Calu3 (cell line): ENCODE measurements around the gene SPART. TPM values are rescaled to one million over a fixed set of nuclear protein-coding genes. Genes with fewer than 3 reads are reported as not detected.
"Not testable (repeated sequence)": the region's sequence is repeated elsewhere in the genome, so short reads cannot be mapped to it uniquely, and the experiment has no call there.

ENCODE experiments used
- BruUV-seq: library from RNA; stranded (reverse); fragments of 400-500 nt; replicated peaks from 2 replicates; lab custom pipeline; 2021; lab: Mats Ljungman, UMichigan
- CTCF ChIA-PET: fragments of 300-600 bp; sonication (Branson Sonifier 250); formaldehyde crosslinking; loops from one replicate; lab custom pipeline; 2022; ENCODE audit warnings: antibody characterized with exemption; lab: Charles Lee
- DNase-seq: peaks from one replicate; pipeline ENCODE4 v3.0.0; 2022
- H3K27ac Mint-ChIP-seq: one replicate; pipeline ENCODE4 v1.8.0; 2022; ENCODE audit warnings: mixed read lengths; ENCODE audit not compliant: unreplicated experiment
- H3K27me3 Mint-ChIP-seq: one replicate; pipeline ENCODE4 v1.8.0; 2022; ENCODE audit warnings: mixed read lengths; ENCODE audit not compliant: unreplicated experiment
- H3K36me3 Mint-ChIP-seq: one replicate; pipeline ENCODE4 v1.8.0; 2022; ENCODE audit warnings: mild to moderate bottlenecking, moderate library complexity, mixed read lengths; ENCODE audit not compliant: insufficient read depth, unreplicated experiment
- H3K4me1 Mint-ChIP-seq: one replicate; pipeline ENCODE4 v1.8.0; 2022; ENCODE audit warnings: mild to moderate bottlenecking, low read depth, mixed read lengths; ENCODE audit not compliant: unreplicated experiment
- H3K4me3 Mint-ChIP-seq: one replicate; pipeline ENCODE4 v1.8.0; 2022; ENCODE audit warnings: mild to moderate bottlenecking, low read depth, moderate library complexity, mixed read lengths; ENCODE audit not compliant: unreplicated experiment
- H3K9me3 Mint-ChIP-seq: one replicate; pipeline ENCODE4 v1.8.0; 2022; ENCODE audit warnings: low read depth, mixed read lengths; ENCODE audit not compliant: unreplicated experiment
- intact Hi-C: fragments of 100-400 bp; cut with micrococcal nuclease; formaldehyde crosslinking; loops from one replicate; pipeline ENCODE4 v1.10.0; 2022; ENCODE audit not compliant: unreplicated experiment
- total RNA-seq: library from RNA; stranded (reverse); gene quantifications from 2 replicates; pipeline ENCODE4 v1.2.3, GENCODE V29; 2022
- TF ChIP-seq, protein P1 (sequence below): fragments of 200-600 bp; IDR thresholded peaks from one replicate; pipeline ENCODE4 v1.8.0; 2022; ENCODE audit warnings: antibody characterized with exemption; ENCODE audit not compliant: unreplicated experiment

SPART gene
- total RNA-seq, 1 experiment from 2014 or later: not detected

GRCh38 chr13:36332986-36333385, 13.2 kb downstream of the SPART start:
- H3K27ac Mint-ChIP-seq: no peak overlapping the region
- no TSS peak for BruUV-seq
- no peaks in the 10 kb centered on the region for H3K36me3 Mint-ChIP-seq
- CTCF ChIA-PET: no interaction called here
- intact Hi-C loops: no loop called here
- no peaks in the 10 kb centered on the region for H3K9me3 Mint-ChIP-seq
- DNase-seq: no peak
- H3K4me1 Mint-ChIP-seq: no peaks in the 10 kb centered on the region
- TF ChIP-seq, protein P1, sequence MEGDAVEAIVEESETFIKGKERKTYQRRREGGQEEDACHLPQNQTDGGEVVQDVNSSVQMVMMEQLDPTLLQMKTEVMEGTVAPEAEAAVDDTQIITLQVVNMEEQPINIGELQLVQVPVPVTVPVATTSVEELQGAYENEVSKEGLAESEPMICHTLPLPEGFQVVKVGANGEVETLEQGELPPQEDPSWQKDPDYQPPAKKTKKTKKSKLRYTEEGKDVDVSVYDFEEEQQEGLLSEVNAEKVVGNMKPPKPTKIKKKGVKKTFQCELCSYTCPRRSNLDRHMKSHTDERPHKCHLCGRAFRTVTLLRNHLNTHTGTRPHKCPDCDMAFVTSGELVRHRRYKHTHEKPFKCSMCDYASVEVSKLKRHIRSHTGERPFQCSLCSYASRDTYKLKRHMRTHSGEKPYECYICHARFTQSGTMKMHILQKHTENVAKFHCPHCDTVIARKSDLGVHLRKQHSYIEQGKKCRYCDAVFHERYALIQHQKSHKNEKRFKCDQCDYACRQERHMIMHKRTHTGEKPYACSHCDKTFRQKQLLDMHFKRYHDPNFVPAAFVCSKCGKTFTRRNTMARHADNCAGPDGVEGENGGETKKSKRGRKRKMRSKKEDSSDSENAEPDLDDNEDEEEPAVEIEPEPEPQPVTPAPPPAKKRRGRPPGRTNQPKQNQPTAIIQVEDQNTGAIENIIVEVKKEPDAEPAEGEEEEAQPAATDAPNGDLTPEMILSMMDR: no peak
- H3K27me3 Mint-ChIP-seq: no peaks in the 10 kb centered on the region
- H3K4me3 Mint-ChIP-seq: no peak overlapping the region

DNA sequence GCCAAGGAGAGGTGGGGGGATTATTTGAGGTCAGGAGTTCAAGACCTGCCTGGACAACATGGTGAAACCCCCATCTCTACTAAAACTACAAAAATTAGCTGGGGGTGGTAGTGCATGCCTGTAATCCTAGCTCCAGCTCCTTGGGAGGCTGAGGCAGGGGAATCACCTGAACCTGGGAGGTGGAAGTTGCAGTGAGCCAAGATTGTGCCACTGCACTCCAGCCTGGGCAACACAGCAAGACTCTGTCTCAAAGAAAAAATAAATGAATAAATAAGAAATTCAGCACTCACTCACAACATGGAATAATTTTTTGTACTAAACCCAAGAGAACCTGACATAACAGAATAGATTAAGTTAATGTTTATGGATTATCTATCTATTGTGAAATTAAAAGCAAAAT, 13.9 kb downstream of the SPART start:
- H3K27me3 Mint-ChIP-seq, DNase-seq, BruUV-seq, H3K27ac Mint-ChIP-seq, H3K36me3 Mint-ChIP-seq, intact Hi-C loops, H3K4me3 Mint-ChIP-seq, H3K4me1 Mint-ChIP-seq, H3K9me3 Mint-ChIP-seq, CTCF ChIA-PET: not testable (repeated sequence)

DNA sequence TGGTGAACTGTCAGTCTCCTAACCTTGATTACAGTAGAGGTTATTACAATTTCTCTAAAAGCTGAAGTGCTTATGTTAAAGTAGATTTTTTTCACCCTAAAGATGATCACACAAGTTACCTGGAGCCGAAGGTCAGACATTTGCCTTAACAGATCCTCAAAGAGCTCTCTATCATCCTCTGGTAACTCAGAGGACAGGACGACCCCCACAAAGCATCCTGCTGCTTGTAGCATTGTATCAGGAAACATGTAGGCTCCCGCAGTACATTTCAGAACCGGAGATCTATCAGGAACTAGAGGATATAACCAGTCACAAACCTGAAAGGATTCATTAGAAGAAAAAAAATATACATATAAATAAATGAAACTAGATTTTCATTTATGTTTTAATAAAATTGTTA, 14.9 kb downstream of the SPART start:
- Mint-ChIP-seq H3K9me3 (no peaks in the 10 kb centered on the region), H3K4me1 (no peaks in the 10 kb centered on the region), H3K27me3 (no peaks in the 10 kb centered on the region), H3K36me3 (no peaks in the 10 kb centered on the region), H3K27ac (no peak overlapping the region), H3K4me3 (no peak overlapping the region)
- BruUV-seq: no TSS peak
- DNase-seq: no peak
- CTCF ChIA-PET: interaction anchor here (0.5 to 0.6 kb wide), 2 partner anchors 489 to 751 kb away, joined by 3 to 9 read pairs; no protein-coding TSS in a partner anchor
- TF ChIP-seq, protein P1: no peak
- intact Hi-C loops: no loop called here

DNA sequence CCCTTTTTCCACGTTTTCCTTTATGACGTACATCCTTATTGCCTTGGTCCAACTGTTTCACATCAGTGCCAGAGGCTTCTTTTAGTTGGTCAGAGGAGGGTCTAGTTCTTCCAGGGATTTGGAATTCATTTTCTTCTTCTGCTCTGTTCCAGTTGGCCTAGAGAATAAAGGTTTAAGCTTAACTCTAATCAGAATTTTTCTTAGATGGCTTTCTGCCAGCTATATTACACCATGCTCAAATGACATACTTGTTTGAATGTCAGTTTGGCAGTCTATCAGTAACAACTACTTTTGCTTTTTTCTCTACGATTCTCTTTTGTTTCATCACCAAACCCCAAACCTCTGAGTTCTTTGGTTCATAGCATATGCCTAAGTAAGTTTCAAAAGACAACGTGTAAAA, 16.8 kb downstream of the SPART start:
- no peak overlapping the region for H3K27ac Mint-ChIP-seq
- H3K36me3 Mint-ChIP-seq: no peaks in the 10 kb centered on the region
- no peak for DNase-seq
- CTCF ChIA-PET: no interaction called here
- intact Hi-C loops: no loop called here
- BruUV-seq: no TSS peak
- no peaks in the 10 kb centered on the region for H3K27me3 Mint-ChIP-seq
- TF ChIP-seq, protein P1: no peak
- H3K9me3 Mint-ChIP-seq: peaks cover 3% of the 10 kb centered on the region
- H3K4me1 Mint-ChIP-seq: no peaks in the 10 kb centered on the region
- no peak overlapping the region for H3K4me3 Mint-ChIP-seq

DNA sequence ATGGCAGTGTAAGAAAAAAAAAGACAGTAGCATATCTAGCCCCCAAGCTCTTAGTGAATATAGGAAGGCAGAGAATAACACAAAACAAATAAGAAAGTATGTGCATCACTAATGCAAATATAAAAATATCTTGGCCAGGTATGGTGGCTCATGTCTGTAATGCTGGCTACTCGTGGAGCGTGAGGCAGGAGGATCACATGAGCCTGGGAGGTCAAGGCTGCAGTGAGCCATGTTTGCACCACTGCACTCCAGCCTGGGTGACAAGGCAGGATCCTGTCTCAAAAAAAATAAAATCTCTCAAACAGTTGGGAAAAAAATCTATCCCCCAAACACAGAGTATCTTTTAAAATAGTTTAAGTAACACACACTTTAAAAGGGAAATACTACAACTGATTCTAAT, 17.4 kb downstream of the SPART start:
- no TSS peak for BruUV-seq
- no peak overlapping the region for H3K4me3 Mint-ChIP-seq
- CTCF ChIA-PET: no interaction called here
- H3K9me3 Mint-ChIP-seq: peaks cover 3% of the 10 kb centered on the region
- H3K36me3 Mint-ChIP-seq: no peaks in the 10 kb centered on the region
- no peak overlapping the region for H3K27ac Mint-ChIP-seq
- H3K27me3 Mint-ChIP-seq: no peaks in the 10 kb centered on the region
- TF ChIP-seq, protein P1: no peak
- intact Hi-C loops: no loop called here
- no peaks in the 10 kb centered on the region for H3K4me1 Mint-ChIP-seq
- no peak for DNase-seq
